GM23338 (cell line): ENCODE measurements around the gene MTMR8. TPM values are rescaled to one million over a fixed set of nuclear protein-coding genes. Genes with fewer than 3 reads are reported as not detected.

Source experiments
- ATAC-seq: fragments of 200-7000 bp; cut with Tn5 transposase; 3 replicates; pipeline ENCODE4 v1.9.1; 2020
- DNase-seq: peaks from one replicate; pipeline ENCODE4 v3.0.0-alpha.2; 2015; ENCODE audit warnings: low spot score
- H2AFZ ChIP-seq: fragments of 200-600 bp; sonication (generic); 2 replicates; pipeline ENCODE4 v1.8.0; 2016; ENCODE audit warnings: antibody characterized with exemption, mild to moderate bottlenecking, moderate library complexity
- H3F3A ChIP-seq: fragments of 200-600 bp; sonication (generic); replicated peaks from 2 replicates; pipeline ENCODE4 v1.8.0; 2017; ENCODE audit warnings: antibody characterized with exemption, mixed run types, low read depth
- H3K27ac ChIP-seq: fragments of 200-600 bp; sonication (generic); 2 replicates; pipeline ENCODE4 v1.6.1; 2016; ENCODE audit warnings: low read depth
- H3K27me3 ChIP-seq: fragments of 200-600 bp; sonication (generic); 2 replicates; pipeline ENCODE4 v1.8.0; 2016; ENCODE audit warnings: mild to moderate bottlenecking, mixed run types, moderate library complexity; ENCODE audit not compliant: insufficient read depth
- H3K36me3 ChIP-seq: fragments of 200-600 bp; sonication (generic); 2 replicates; pipeline ENCODE4 v1.8.0; 2016; ENCODE audit warnings: mild to moderate bottlenecking; ENCODE audit not compliant: insufficient read depth
- H3K4me1 ChIP-seq: fragments of 200-600 bp; sonication (generic); 2 replicates; pipeline ENCODE4 v1.8.0; 2016; ENCODE audit warnings: mild to moderate bottlenecking, moderate library complexity; ENCODE audit not compliant: insufficient read depth
- H3K4me2 ChIP-seq: fragments of 200-600 bp; sonication (generic); 2 replicates; pipeline ENCODE4 v1.7.1; 2017; ENCODE audit warnings: mixed run types
- H3K4me3 ChIP-seq: fragments of 200-600 bp; sonication (generic); 2 replicates; pipeline ENCODE4 v1.6.1; 2016; ENCODE audit warnings: mixed run types
- H3K79me2 ChIP-seq: fragments of 200-600 bp; sonication (generic); replicated peaks from 2 replicates; pipeline ENCODE4 v1.8.0; 2017; ENCODE audit warnings: mild to moderate bottlenecking; ENCODE audit not compliant: insufficient read depth
- H3K9me2 ChIP-seq: fragments of 200-600 bp; sonication (generic); 2 replicates; pipeline ENCODE4 v1.8.0; 2017; ENCODE audit not compliant: insufficient read depth
- H4K20me1 ChIP-seq: fragments of 200-600 bp; sonication (generic); replicated peaks from 2 replicates; pipeline ENCODE4 v1.8.0; 2017; ENCODE audit warnings: mild to moderate bottlenecking; ENCODE audit not compliant: insufficient read depth
- H3K27ac Mint-ChIP-seq: 2 replicates; pipeline ENCODE4 v1.8.0; 2020; ENCODE audit warnings: inconsistent platforms, mild to moderate bottlenecking, moderate library complexity, mixed read lengths
- H3K27me3 Mint-ChIP-seq: 3 replicates; pipeline ENCODE4 v1.8.0; 2022; ENCODE audit warnings: low read depth, mild to moderate bottlenecking, moderate library complexity, mixed read lengths, inconsistent platforms; ENCODE audit not compliant: insufficient read depth, poor library complexity
- H3K36me3 Mint-ChIP-seq: 3 replicates; pipeline ENCODE4 v1.8.0; 2021; ENCODE audit warnings: low read depth, mild to moderate bottlenecking, inconsistent platforms, moderate library complexity, mixed read lengths
- H3K4me1 Mint-ChIP-seq: 3 replicates; pipeline ENCODE4 v1.8.0; 2020; ENCODE audit warnings: mild to moderate bottlenecking, inconsistent platforms, mixed read lengths
- H3K4me3 Mint-ChIP-seq: 3 replicates; pipeline ENCODE4 v1.8.0; 2021; ENCODE audit warnings: moderate library complexity, mild to moderate bottlenecking, inconsistent platforms, mixed read lengths
- H3K9me3 Mint-ChIP-seq: 3 replicates; pipeline ENCODE4 v1.8.0; 2020; ENCODE audit warnings: moderate library complexity, mild to moderate bottlenecking, inconsistent platforms, mixed read lengths
- CREB1 ChIP-seq: fragments of 250-450 bp; sonication (Bioruptor Pico); IDR thresholded peaks from 2 replicates; pipeline ENCODE4 v1.5.0; 2020; ENCODE audit warnings: low read depth, mild to moderate bottlenecking, moderate library complexity
- CTCF ChIP-seq, 2 experiments: fragments of 200-600 bp in 1 of 2; sonication (generic) in 1 of 2; conservative IDR thresholded peaks; 2 replicates each; pipeline versions ENCODE4 v1.5.1 to v1.6.1; 2016 to 2017; ENCODE audit warnings: antibody characterized with exemption in 2 of 2, low read depth in 2 of 2, mild to moderate bottlenecking in 2 of 2, moderate library complexity in 1 of 2
- ETS1 ChIP-seq: IDR thresholded peaks from 2 replicates; pipeline ENCODE4 v1.6.1; 2016; ENCODE audit warnings: antibody characterized with exemption
- EZH2 ChIP-seq: fragments of 200-600 bp; sonication (generic); IDR thresholded peaks from one replicate; pipeline ENCODE4 v1.8.0; 2017; ENCODE audit warnings: antibody characterized with exemption, mild to moderate bottlenecking, low read depth; ENCODE audit not compliant: unreplicated experiment
- EZH2phosphoT487 ChIP-seq: fragments of 200-600 bp; sonication (generic); IDR thresholded peaks from one replicate; pipeline ENCODE4 v1.8.1; 2018; ENCODE audit warnings: antibody characterized with exemption; ENCODE audit not compliant: unreplicated experiment
- JUNB ChIP-seq: IDR thresholded peaks from one replicate; pipeline ENCODE4 v1.6.1; 2016; ENCODE audit warnings: antibody characterized with exemption; ENCODE audit not compliant: unreplicated experiment
- NANOG ChIP-seq: IDR thresholded peaks from 2 replicates; pipeline ENCODE4 v1.6.1; 2016; ENCODE audit warnings: antibody characterized with exemption, borderline replicate concordance
- POLR2AphosphoS5 ChIP-seq: IDR thresholded peaks from 2 replicates; pipeline ENCODE4 v1.6.1; 2016; ENCODE audit warnings: antibody characterized with exemption, low read depth
- REST ChIP-seq: IDR thresholded peaks from one replicate; pipeline ENCODE4 v1.6.1; 2018; ENCODE audit warnings: antibody characterized with exemption; ENCODE audit not compliant: unreplicated experiment
- STAT1 ChIP-seq: IDR thresholded peaks from one replicate; pipeline ENCODE4 v1.6.1; 2016; ENCODE audit warnings: antibody characterized with exemption; ENCODE audit not compliant: unreplicated experiment
- ZNF114 ChIP-seq: fragments of 250-450 bp; sonication (Bioruptor Pico); IDR thresholded peaks from 2 replicates; pipeline ENCODE4 v1.5.0; 2020; ENCODE audit warnings: mild to moderate bottlenecking, moderate library complexity
- ZNF331 ChIP-seq: fragments of 250-450 bp; sonication (Bioruptor Pico); IDR thresholded peaks from 2 replicates; pipeline ENCODE4 v1.5.0; 2020; ENCODE audit warnings: low read depth, mild to moderate bottlenecking, moderate library complexity
- ZNF462 ChIP-seq: fragments of 250-450 bp; sonication (Bioruptor Pico); IDR thresholded peaks from 2 replicates; pipeline ENCODE4 v1.5.0; 2020; ENCODE audit warnings: mild to moderate bottlenecking, moderate library complexity
- polyA plus RNA-seq: library from polyadenylated mRNA; unstranded; fragments of >200 nt; fragmentation: Nextera tagmentation; extraction: Ambion mirVana; gene quantifications from 2 replicates; pipeline ENCODE4 v1.2.1, GENCODE V29; 2016
- total RNA-seq: library from RNA; depleted of rRNA; stranded (reverse); fragments of >200 nt; shearing (Covaris generic); gene quantifications from 2 replicates; pipeline ENCODE4 v1.2.3, GENCODE V29; 2014

Gene MTMR8
- total and polyA plus RNA-seq, 2 experiments from 2014 or later: 5.6 to 8.8 TPM

- Histone ChIP-seq H3K4me2 (no peak overlapping the region), H3K79me2 (no peaks in the 10 kb centered on the region), H4K20me1 (no peaks in the 10 kb centered on the region), H3K27me3 (no peaks in the 10 kb centered on the region), H3K27ac (no peak overlapping the region), H3K9me2 (no peaks in the 10 kb centered on the region), H2AFZ (no peak overlapping the region), H3K4me1 (no peaks in the 10 kb centered on the region), H3K36me3 (no peaks in the 10 kb centered on the region), H3K4me3 (no peak overlapping the region), H3F3A (no peaks in the 10 kb centered on the region)
- Mint-ChIP-seq H3K27me3 (no peaks in the 10 kb centered on the region), H3K4me1 (no peaks in the 10 kb centered on the region), H3K9me3 (no peaks in the 10 kb centered on the region), H3K27ac (no peak overlapping the region), H3K4me3 (no peak overlapping the region), H3K36me3 (no peaks in the 10 kb centered on the region)
- ATAC-seq (no peak), DNase-seq (no peak)
- no peak for TF ChIP-seq ETS1
- no peak for TF ChIP-seq ZNF462
- TF ChIP-seq ZNF114 (CRISPR knock-in tag): no peak
- no peak for TF ChIP-seq STAT1
- TF ChIP-seq JUNB: no peak
- no peak for TF ChIP-seq POLR2AphosphoS5
- no peak for TF ChIP-seq NANOG
- no peak for TF ChIP-seq EZH2
- TF ChIP-seq EZH2phosphoT487: no peak
- no peak for TF ChIP-seq CTCF (conservative IDR thresholded peaks at IDR 0.05; ENCODE audit: low read depth in 2 of 2)
- no peak for TF ChIP-seq REST
- TF ChIP-seq ZNF331 (CRISPR knock-in tag): no peak
- no peak for TF ChIP-seq CREB1 (CRISPR knock-in tag)
Measured at GRCh38 chrX:64338296-64338695, 57.0 kb downstream of the MTMR8 start.
